WTC11 (cell line): Measurements from ENCODE around the gene CDK6. TPM values are rescaled to one million over a fixed set of nuclear protein-coding genes. Genes with fewer than 3 reads are reported as not detected.

Experiments
- ATAC-seq: fragments of 200-7000 bp; cut with Tn5 transposase; 2 replicates; pipeline ENCODE4 v1.10.0; 2021; ENCODE audit warnings: mild to moderate bottlenecking, moderate library complexity
- CTCF ChIA-PET: fragments of 300-600 bp; sonication (Branson Sonifier 250); formaldehyde crosslinking; loops from one replicate; lab custom pipeline; 2021; ENCODE audit warnings: antibody characterized with exemption; lab: Charles Lee
- POLR2A ChIA-PET: fragments of 350-600 bp; sonication (Branson Sonifier 250); formaldehyde crosslinking; loops from one replicate; lab custom pipeline; 2021; ENCODE audit warnings: antibody characterized with exemption; lab: Charles Lee
- DNase-seq: peaks from one replicate; pipeline ENCODE4 v3.0.0; 2021; ENCODE audit warnings: low spot score
- H3K27ac Mint-ChIP-seq: 2 replicates; pipeline ENCODE4 v1.8.0; 2021; ENCODE audit warnings: mixed read lengths
- H3K27me3 Mint-ChIP-seq: 2 replicates; pipeline ENCODE4 v1.8.0; 2021; ENCODE audit warnings: low read depth, mild to moderate bottlenecking, moderate library complexity, mixed read lengths
- H3K36me3 Mint-ChIP-seq: 2 replicates; pipeline ENCODE4 v1.8.0; 2021; ENCODE audit warnings: mixed read lengths
- H3K4me1 Mint-ChIP-seq: 2 replicates; pipeline ENCODE4 v1.8.0; 2022; ENCODE audit warnings: mixed read lengths
- H3K4me3 Mint-ChIP-seq: 2 replicates; pipeline ENCODE4 v1.8.0; 2021; ENCODE audit warnings: mild to moderate bottlenecking, moderate library complexity, mixed read lengths
- H3K9me3 Mint-ChIP-seq: 2 replicates; pipeline ENCODE4 v1.8.0; 2021; ENCODE audit warnings: mixed read lengths
- ATF1 ChIP-seq: sonication (generic); formaldehyde crosslinking; IDR thresholded peaks from 2 replicates; pipeline ENCODE4 v1.8.1; 2023; ENCODE audit warnings: mild to moderate bottlenecking, moderate library complexity, missing genetic modification reagents
- CDX4 ChIP-seq: fragments of 250-450 bp; sonication (Bioruptor Pico); IDR thresholded peaks from 2 replicates; pipeline ENCODE4 v1.9.0; 2021; ENCODE audit warnings: moderate library complexity, mild to moderate bottlenecking, inconsistent platforms, borderline replicate concordance
- CTCF ChIP-seq: fragments of 200-600 bp; IDR thresholded peaks from 2 replicates; pipeline ENCODE4 v1.8.0; 2022; ENCODE audit warnings: antibody characterized with exemption
- E2F5 ChIP-seq: sonication (generic); formaldehyde crosslinking; IDR thresholded peaks from 2 replicates; pipeline ENCODE4 v1.8.1; 2022; ENCODE audit warnings: mild to moderate bottlenecking, moderate library complexity, missing genetic modification reagents
- ERG ChIP-seq: fragments of 250-450 bp; sonication (Bioruptor Pico); IDR thresholded peaks from 2 replicates; pipeline ENCODE4 v1.8.0; 2021; ENCODE audit warnings: mild to moderate bottlenecking
- ETV6 ChIP-seq: sonication (generic); formaldehyde crosslinking; IDR thresholded peaks from 2 replicates; pipeline ENCODE4 v1.8.1; 2022; ENCODE audit warnings: mild to moderate bottlenecking, missing genetic modification reagents
- FOXP1 ChIP-seq: sonication (generic); formaldehyde crosslinking; IDR thresholded peaks from 2 replicates; pipeline ENCODE4 v1.8.0; 2022; ENCODE audit warnings: missing genetic modification reagents, mild to moderate bottlenecking, moderate library complexity, borderline replicate concordance
- HMGXB4 ChIP-seq: sonication (generic); formaldehyde crosslinking; IDR thresholded peaks from 2 replicates; pipeline ENCODE4 v1.8.1; 2023; ENCODE audit warnings: mild to moderate bottlenecking, moderate library complexity, missing genetic modification reagents
- IRF1 ChIP-seq: sonication (generic); formaldehyde crosslinking; IDR thresholded peaks from 2 replicates; pipeline ENCODE4 v1.8.0; 2023; ENCODE audit warnings: missing genetic modification reagents
- IRF2 ChIP-seq: sonication (generic); formaldehyde crosslinking; IDR thresholded peaks from 2 replicates; pipeline ENCODE4 v1.8.0; 2022; ENCODE audit warnings: low read depth, missing genetic modification reagents, borderline replicate concordance
- JAZF1 ChIP-seq: fragments of 250-450 bp; sonication (Bioruptor Pico); IDR thresholded peaks from 2 replicates; pipeline ENCODE4 v1.9.0; 2021; ENCODE audit warnings: moderate library complexity, mild to moderate bottlenecking, inconsistent platforms
- JUN ChIP-seq: sonication (generic); formaldehyde crosslinking; IDR thresholded peaks from 2 replicates; pipeline ENCODE4 v1.8.0; 2023; ENCODE audit warnings: mild to moderate bottlenecking, missing genetic modification reagents
- MAX ChIP-seq: sonication (generic); formaldehyde crosslinking; IDR thresholded peaks from 2 replicates; pipeline ENCODE4 v1.8.0; 2022; ENCODE audit warnings: mild to moderate bottlenecking, missing genetic modification reagents
- MYBL2 ChIP-seq: sonication (generic); formaldehyde crosslinking; IDR thresholded peaks from 2 replicates; pipeline ENCODE4 v1.8.1; 2023; ENCODE audit warnings: mild to moderate bottlenecking, moderate library complexity, missing genetic modification reagents
- NFATC4 ChIP-seq: fragments of 250-450 bp; sonication (Bioruptor Pico); IDR thresholded peaks from 2 replicates; pipeline ENCODE4 v1.9.0; 2021; ENCODE audit warnings: mild to moderate bottlenecking
- NFE2L1 ChIP-seq: sonication (generic); formaldehyde crosslinking; IDR thresholded peaks from 2 replicates; pipeline ENCODE4 v1.8.1; 2023; ENCODE audit warnings: missing genetic modification reagents
- NR2C2 ChIP-seq: sonication (generic); formaldehyde crosslinking; IDR thresholded peaks from 2 replicates; pipeline ENCODE4 v1.8.0; 2022; ENCODE audit warnings: mild to moderate bottlenecking, missing genetic modification reagents
- NR3C1 ChIP-seq: sonication (generic); formaldehyde crosslinking; conservative IDR thresholded peaks from 2 replicates; pipeline ENCODE4 v1.8.1; 2023; ENCODE audit warnings: low read depth, mild to moderate bottlenecking, missing genetic modification reagents
- PRRX2 ChIP-seq: fragments of 250-450 bp; sonication (Bioruptor Pico); IDR thresholded peaks from 2 replicates; pipeline ENCODE4 v1.8.0; 2021; ENCODE audit warnings: mild to moderate bottlenecking
- RELA ChIP-seq: sonication (generic); formaldehyde crosslinking; IDR thresholded peaks from 2 replicates; pipeline ENCODE4 v1.8.1; 2022; ENCODE audit warnings: missing genetic modification reagents, mild to moderate bottlenecking, borderline replicate concordance
- SP1 ChIP-seq: sonication (generic); formaldehyde crosslinking; conservative IDR thresholded peaks from 2 replicates; pipeline ENCODE4 v1.8.1; 2022; ENCODE audit warnings: missing genetic modification reagents
- TEAD4 ChIP-seq: sonication (generic); formaldehyde crosslinking; IDR thresholded peaks from 2 replicates; pipeline ENCODE4 v1.8.0; 2022; ENCODE audit warnings: mild to moderate bottlenecking, missing genetic modification reagents
- TP53 ChIP-seq: sonication (generic); formaldehyde crosslinking; IDR thresholded peaks from 2 replicates; pipeline ENCODE4 v1.8.1; 2023; ENCODE audit warnings: mild to moderate bottlenecking, missing genetic modification reagents
- ZNF138 ChIP-seq: sonication (generic); formaldehyde crosslinking; conservative IDR thresholded peaks from 2 replicates; pipeline ENCODE4 v1.8.1; 2022; ENCODE audit warnings: mild to moderate bottlenecking, moderate library complexity, missing genetic modification reagents
- ZNF232 ChIP-seq: sonication (generic); formaldehyde crosslinking; IDR thresholded peaks from 2 replicates; pipeline ENCODE4 v1.8.0; 2022; ENCODE audit warnings: mild to moderate bottlenecking, missing genetic modification reagents
- ZNF671 ChIP-seq: fragments of 250-450 bp; sonication (Bioruptor Pico); IDR thresholded peaks from 2 replicates; pipeline ENCODE4 v1.8.0; 2021; ENCODE audit warnings: mild to moderate bottlenecking
- total RNA-seq: library from RNA; stranded (reverse); gene quantifications from 3 replicates; pipeline ENCODE4 v1.2.3, GENCODE V29; 2021

Gene CDK6
- total RNA-seq, 1 experiment from 2014 or later: 47.2 TPM

GRCh38 chr7:92827464-92828120, 8.8 kb downstream of the CDK6 start (continued):
- TF ChIP-seq CTCF: no peak
- TF ChIP-seq FOXP1 (CRISPR knock-in tag): no peak
- TF ChIP-seq ZNF232 (CRISPR knock-in tag): no peak
- TF ChIP-seq MAX (CRISPR knock-in tag): no peak
- TF ChIP-seq RELA (CRISPR knock-in tag): no peak
- no peak for TF ChIP-seq JAZF1 (CRISPR knock-in tag)
- no peak for TF ChIP-seq IRF1 (CRISPR knock-in tag)
- no peak for TF ChIP-seq NR2C2 (CRISPR knock-in tag)
- TF ChIP-seq, all 79 proteins: peak for 0

- Mint-ChIP-seq H3K27ac (no peak overlapping the region), H3K4me3 (no peak overlapping the region), H3K9me3 (no peaks in the 10 kb centered on the region), H3K36me3 (no peaks in the 10 kb centered on the region), H3K27me3 (no peaks in the 10 kb centered on the region), H3K4me1 (peaks cover 67% of the 10 kb centered on the region)
- DNase-seq (no peak), ATAC-seq (no peak)
- CTCF ChIA-PET: no interaction called here
- POLR2A ChIA-PET: no interaction called here
- TF ChIP-seq TEAD4 (CRISPR knock-in tag) (no peak), ERG (CRISPR knock-in tag) (no peak), NR3C1 (CRISPR knock-in tag) (no peak), SP1 (no peak), ATF1 (CRISPR knock-in tag) (no peak), ETV6 (no peak)
Measured at GRCh38 chr7:92826258-92826938, 10.0 kb downstream of the CDK6 start.

- DNase-seq (no peak), ATAC-seq (no peak)
- Mint-ChIP-seq H3K27me3 (no peaks in the 10 kb centered on the region), H3K27ac (no peak overlapping the region), H3K4me1 (peaks cover 61% of the 10 kb centered on the region), H3K4me3 (no peak overlapping the region; the same call in 1 of the 2 replicates), H3K36me3 (no peaks in the 10 kb centered on the region), H3K9me3 (no peaks in the 10 kb centered on the region)
- ChIA-PET CTCF (interaction anchor here (1.9 kb wide), 1 partner anchor 8 kb away, joined by 8 read pairs; no protein-coding TSS in a partner anchor), POLR2A (interaction anchor here (0.5 kb wide), 1 partner anchor 29 kb away, joined by 3 read pairs; no protein-coding TSS in a partner anchor)
- TF ChIP-seq NFE2L1 (no peak), ATF1 (CRISPR knock-in tag) (no peak), SP1 (no peak), ZNF138 (no peak), JUN (CRISPR knock-in tag) (no peak), PRRX2 (CRISPR knock-in tag) (no peak), E2F5 (CRISPR knock-in tag) (no peak), NFATC4 (CRISPR knock-in tag) (no peak), ZNF671 (CRISPR knock-in tag) (no peak), CDX4 (CRISPR knock-in tag) (no peak), MAX (CRISPR knock-in tag) (no peak), HMGXB4 (no peak), IRF2 (no peak), MYBL2 (CRISPR knock-in tag) (no peak), TP53 (CRISPR knock-in tag) (no peak)
Measured at GRCh38 chr7:92824901-92825480, 11.4 kb downstream of the CDK6 start.
